Endothelial cell of umbilical vein (primary cell): ENCODE measurements around the gene NEU1.

Source experiments
- EZH2 ChIP-seq: IDR thresholded peaks from 2 replicates; pipeline ENCODE4 v1.6.1; 2012; ENCODE audit warnings: borderline replicate concordance, low read depth, mild to moderate bottlenecking, moderate library complexity, low read length, inconsistent platforms; ENCODE audit not compliant: severe bottlenecking
- TF ChIP-seq, protein P1 (sequence below), 2 donors: IDR thresholded peaks; 1 replicate in 1 of 2; 2 replicates in 1 of 2; pipeline ENCODE4 v1.5.1; 2011; ENCODE audit warnings: low read length in 2 of 2, mild to moderate bottlenecking in 2 of 2, moderate library complexity in 2 of 2, control low read depth in 1 of 2, inconsistent platforms in 1 of 2, low read depth in 1 of 2; ENCODE audit not compliant: insufficient read depth in 1 of 2; ENCODE audit errors: extremely low read depth in 1 of 2

DNA sequence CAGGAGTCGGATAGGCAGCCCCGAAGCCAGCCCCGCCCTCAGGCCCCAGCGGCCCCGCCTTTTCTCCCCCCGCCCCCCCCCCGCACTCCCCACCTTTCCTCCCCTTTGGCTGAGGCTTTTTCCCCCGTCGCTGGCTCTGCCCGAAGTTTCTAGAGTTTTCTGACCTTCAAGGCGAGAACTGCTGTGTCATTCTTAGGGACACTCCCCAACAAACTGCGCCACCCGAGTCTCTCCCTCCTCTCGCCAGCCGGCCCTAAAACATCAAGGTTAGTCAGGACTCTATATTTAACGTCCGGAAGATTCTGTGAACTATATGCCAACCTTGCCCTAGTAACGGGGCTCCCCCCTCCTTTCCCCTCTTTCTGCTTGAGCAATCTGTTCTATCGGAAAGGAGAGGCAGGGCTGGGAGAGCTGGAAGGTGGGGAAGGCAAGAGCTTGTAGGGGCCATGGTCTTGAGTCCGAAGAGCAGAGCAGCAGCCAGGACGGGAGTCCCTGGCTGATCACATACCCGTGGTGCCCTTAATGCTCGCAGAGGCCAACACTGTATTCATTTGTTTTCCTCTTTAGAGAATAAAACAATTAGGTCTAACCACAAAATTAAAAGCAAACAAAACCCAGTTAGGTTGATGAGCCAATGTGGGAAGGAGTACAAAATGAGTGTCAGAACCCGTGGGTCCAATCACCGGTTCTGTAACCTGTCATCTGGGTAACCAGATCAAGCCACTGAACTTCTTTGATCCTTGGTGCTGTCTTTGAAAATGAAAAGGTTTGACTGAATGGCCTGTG lies 40.4 kb downstream of the NEU1 start:
- TF ChIP-seq, protein P1, sequence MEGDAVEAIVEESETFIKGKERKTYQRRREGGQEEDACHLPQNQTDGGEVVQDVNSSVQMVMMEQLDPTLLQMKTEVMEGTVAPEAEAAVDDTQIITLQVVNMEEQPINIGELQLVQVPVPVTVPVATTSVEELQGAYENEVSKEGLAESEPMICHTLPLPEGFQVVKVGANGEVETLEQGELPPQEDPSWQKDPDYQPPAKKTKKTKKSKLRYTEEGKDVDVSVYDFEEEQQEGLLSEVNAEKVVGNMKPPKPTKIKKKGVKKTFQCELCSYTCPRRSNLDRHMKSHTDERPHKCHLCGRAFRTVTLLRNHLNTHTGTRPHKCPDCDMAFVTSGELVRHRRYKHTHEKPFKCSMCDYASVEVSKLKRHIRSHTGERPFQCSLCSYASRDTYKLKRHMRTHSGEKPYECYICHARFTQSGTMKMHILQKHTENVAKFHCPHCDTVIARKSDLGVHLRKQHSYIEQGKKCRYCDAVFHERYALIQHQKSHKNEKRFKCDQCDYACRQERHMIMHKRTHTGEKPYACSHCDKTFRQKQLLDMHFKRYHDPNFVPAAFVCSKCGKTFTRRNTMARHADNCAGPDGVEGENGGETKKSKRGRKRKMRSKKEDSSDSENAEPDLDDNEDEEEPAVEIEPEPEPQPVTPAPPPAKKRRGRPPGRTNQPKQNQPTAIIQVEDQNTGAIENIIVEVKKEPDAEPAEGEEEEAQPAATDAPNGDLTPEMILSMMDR (IDR thresholded peaks at IDR 0.05; ENCODE audit: extremely low read depth in 1 of 2, insufficient read depth in 1 of 2, low read depth in 1 of 2, low read length in 2 of 2): no peak
- TF ChIP-seq EZH2: no peak
